GM21423 (cell line): ENCODE results near the gene EIF1B.
A peak's percentile ranks its signal among the peaks of the same experiment; 100 is the strongest.

Source experiments
- ATAC-seq: cut with Tn5 transposase; IDR thresholded peaks from one replicate; pipeline ENCODE4 v1.9.1; 2021; ENCODE audit warnings: mild to moderate bottlenecking, moderate library complexity; ENCODE audit not compliant: unreplicated experiment

EIF1B gene

DNA sequence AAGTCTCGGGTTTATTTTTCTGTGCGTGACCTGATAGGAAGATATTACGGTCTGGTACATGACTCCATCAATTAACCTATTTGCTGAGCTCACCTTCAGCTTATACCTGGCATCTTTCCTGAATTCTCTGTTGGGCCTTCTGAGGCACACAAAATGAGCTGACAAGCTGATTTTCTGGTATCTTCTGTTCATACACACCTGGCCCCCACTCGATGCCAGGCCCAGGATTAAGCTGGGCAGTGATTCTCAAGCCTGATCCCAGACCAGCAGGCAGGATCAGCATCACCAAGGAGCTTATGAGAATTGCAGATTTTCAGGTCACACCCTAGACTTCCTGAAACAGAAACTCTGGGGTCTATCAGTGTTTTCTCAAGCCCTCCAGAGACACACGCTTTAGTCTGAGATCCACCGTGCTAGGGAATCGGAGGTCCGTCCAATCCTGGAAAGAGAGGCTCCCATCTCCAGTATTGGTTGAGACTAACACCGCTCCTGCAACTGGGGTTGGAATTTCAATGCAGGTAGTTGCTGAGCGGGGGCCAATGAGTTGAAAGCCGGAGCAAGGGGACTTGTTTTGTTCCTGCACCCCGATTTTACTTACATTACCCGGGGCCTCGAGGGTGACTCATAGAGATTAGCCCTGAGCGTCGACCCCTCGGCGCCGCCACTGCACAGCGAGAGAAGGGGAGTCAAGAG is 636 bp upstream of the EIF1B start:
- ATAC-seq, result no peak

GRCh38 chr3:40309925-40310695 is 603 bp downstream of the EIF1B start:
- ATAC-seq, result peak; percentile 18

DNA sequence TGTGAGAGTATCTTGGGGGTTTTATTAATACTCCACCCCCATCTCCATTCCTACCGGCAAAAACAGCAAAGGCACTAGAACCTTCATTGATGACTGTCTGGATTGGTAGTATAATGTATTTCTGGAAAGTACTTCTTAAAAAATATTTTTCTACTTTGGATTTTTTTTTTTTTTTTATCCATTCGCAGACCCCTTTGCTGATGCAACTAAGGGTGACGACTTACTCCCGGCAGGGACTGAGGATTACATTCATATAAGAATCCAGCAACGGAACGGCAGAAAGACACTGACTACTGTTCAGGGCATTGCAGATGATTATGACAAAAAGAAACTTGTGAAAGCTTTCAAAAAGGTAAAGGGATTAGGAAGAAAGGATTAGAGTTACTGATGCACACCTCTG is 1.2 kb downstream of the EIF1B start:
- no peak for ATAC-seq

GRCh38 chr3:40312661-40313226 is 3.2 kb downstream of the EIF1B start:
- no peak for ATAC-seq

- no peak for ATAC-seq
These were observed 4.7 kb downstream of the EIF1B start for GRCh38 chr3:40313975-40314860.

- ATAC-seq, result peak; percentile 77
These were observed 7.8 kb downstream of the EIF1B start for GRCh38 chr3:40317061-40317855.

DNA sequence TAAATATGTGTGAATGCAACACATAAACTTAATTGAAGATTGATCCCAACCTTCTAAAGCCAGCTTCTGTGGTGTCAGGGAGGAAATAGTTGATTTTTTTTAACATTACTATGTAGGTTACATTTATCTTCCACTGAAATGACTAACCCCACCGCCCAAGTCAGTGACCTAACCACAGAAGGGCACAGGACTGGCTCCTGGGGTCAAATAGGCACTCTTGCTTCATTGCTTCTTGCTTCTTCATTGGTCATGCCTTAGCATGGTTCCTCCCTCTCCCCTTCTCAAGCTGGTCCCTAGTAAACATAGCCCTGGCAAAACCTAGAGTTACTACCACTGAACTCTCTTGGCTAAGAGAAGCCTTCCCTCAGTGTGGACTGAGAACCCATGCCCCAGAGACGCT is 12.3 kb downstream of the EIF1B start:
- ATAC-seq, result no peak

GRCh38 chr3:40323946-40324345 is 14.4 kb downstream of the EIF1B start:
- no peak for ATAC-seq

DNA sequence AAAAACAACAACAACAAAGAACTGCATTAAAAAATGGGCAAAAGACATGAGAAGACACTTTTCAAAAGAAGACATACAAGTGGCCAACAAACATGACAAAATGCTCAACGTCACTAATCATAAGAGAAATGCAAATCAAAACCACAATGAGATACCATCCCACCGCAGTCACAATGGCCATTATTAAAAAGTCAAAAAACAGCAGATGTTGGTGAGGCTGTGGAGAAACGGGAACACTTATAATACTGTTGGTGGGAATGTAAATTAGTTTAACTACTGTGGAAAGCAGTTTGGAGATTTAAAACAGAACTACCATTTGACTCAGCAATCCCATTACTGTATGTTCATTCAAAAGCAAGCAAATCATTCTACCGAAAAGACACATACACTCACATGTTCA is 15.1 kb downstream of the EIF1B start:
- ATAC-seq, result no peak

GRCh38 chr3:40325465-40325864 is 16.0 kb downstream of the EIF1B start:
- ATAC-seq, result no peak

DNA sequence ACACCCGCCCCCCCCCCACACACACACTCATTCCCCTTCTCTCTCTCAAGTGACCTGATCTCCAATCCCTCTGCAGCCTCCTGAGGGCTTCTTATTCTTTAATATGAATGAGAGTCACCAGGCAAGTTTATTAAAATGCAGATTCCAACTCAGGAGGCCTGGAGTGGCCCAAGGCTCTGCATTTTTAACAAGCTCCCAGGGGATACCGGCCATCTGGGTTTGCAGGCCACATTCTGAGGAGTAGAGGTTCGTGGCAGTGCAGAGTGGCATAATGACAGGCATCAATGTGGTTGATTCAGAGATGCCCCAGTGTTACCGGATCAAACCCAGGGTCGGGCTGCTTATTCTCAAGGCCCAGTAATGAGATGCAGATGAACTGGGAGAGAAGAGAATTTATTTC is 18.9 kb downstream of the EIF1B start:
- no peak for ATAC-seq

- ATAC-seq, result no peak
These were observed 19.6 kb downstream of the EIF1B start for GRCh38 chr3:40329071-40329470.

DNA sequence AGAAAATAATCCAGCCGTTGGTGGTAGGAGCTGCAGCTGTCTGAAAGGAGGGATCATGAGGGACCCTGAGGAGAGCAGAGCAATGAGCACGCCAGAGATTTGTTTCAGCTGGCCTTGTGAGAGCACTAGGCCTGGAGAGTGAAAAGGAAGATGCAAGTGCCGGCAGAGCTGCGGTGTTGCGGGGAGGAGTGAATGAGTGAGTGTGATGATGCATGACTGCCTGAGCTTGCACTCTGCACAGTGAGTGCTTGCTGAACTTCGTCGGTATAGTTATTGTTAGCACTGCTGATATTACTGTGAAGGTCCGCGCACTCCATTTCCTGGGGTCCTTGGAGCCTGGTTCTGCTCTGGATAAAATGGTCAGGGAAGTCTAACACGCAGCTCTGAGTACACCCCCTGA is 23.2 kb downstream of the EIF1B start:
- ATAC-seq, result no peak

DNA sequence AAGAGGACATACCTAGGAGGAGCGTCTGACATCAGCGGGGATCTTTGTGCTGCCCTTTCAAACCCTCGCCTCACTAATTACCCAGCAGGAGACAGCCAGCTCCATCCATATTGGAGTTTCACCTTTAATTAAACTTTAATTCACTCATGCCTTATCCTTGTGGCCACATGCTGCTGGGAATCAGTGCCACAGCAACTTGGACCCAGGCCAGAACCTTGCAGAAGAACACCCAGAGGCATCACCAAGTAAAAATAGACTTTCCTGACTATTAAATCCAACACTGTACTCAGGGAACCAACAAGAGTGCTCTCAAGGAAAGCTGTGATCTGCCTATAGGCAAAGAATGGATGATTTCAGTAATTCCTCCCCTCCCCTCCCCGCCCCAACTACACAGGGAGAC is 23.9 kb downstream of the EIF1B start:
- no peak for ATAC-seq

- no peak for ATAC-seq
These were observed 24.3 kb downstream of the EIF1B start for GRCh38 chr3:40333852-40334251.

DNA sequence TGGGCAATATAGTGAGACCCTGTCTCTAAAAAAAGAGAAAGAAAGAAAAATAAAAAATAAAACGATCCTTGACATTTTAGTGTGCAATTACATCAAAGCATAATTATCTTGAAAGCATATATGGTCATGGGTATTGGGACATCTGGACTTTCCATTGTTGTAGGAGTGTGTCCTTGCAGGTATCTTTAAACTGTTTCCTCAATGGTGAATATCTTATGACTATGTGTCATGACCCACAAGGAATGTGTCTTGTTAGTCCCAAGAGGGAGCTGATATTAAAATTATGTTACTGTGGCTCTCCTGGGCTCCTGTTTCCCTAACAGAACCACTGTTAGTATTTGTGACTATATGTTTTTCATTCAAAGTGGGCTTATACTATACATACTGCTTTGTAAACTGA is 26.6 kb downstream of the EIF1B start:
- no peak for ATAC-seq

GRCh38 chr3:40336511-40337135 is 27.1 kb downstream of the EIF1B start:
- ATAC-seq, result no peak

DNA sequence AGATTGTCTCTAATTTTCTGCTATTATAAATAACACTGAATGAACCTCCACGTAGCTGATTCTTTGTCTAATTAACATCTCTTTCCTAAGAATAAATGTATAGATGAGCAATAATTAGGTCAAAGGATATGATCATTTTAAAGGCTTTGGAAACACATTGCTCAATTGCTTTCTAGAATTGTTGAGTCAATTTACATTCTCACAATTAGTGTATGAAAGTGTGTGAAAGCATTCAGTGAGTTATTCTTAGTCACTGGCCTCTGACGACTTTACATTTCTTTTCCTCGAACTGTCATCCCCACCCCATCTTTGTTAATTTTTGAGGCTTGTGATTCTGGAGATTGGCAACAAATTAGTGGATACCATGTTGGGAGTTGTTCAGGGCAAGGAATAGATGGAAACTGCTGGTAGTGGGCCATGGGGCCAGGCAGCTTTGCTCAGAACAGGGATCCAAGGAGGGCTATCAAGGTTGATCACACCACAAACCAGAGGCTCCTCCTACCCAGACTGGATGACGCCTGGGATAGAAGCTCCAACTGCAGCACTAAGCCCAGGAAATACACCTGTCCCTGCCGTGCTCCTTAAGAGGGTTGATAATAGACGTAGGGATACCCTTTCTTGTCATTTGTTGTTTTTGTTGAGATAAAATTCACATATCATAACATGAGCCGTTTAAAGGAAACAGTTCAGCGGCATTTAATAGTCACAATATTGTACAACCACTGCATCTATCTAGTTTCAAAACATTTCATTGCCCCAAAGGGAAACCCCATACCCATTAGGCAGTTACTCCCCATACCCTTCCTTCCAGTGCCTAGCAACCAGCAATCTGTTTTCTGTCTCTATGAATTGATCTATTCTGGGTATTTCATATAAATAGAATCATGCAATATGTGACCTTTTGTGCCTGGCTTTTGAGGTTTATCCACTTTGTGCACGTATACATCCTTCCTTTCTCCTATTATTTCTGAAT is 27.9 kb downstream of the EIF1B start:
- ATAC-seq, result no peak

- no peak for ATAC-seq
These were observed 30.4 kb downstream of the EIF1B start for GRCh38 chr3:40339871-40340270.
